ENCODE results near the gene MS4A7. TPM values are rescaled to one million over a fixed set of nuclear protein-coding genes. Genes with fewer than 3 reads are reported as not detected.
A peak's percentile ranks its signal among the peaks of the same experiment; 100 is the strongest.

MS4A7 gene, protein sequence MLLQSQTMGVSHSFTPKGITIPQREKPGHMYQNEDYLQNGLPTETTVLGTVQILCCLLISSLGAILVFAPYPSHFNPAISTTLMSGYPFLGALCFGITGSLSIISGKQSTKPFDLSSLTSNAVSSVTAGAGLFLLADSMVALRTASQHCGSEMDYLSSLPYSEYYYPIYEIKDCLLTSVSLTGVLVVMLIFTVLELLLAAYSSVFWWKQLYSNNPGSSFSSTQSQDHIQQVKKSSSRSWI
- total RNA-seq: 1 to 10 TPM in 1 of 8 experiments, under 1 TPM in 4, not detected in 3; 0.05 to 1.0 (median 0.24) TPM

DNA sequence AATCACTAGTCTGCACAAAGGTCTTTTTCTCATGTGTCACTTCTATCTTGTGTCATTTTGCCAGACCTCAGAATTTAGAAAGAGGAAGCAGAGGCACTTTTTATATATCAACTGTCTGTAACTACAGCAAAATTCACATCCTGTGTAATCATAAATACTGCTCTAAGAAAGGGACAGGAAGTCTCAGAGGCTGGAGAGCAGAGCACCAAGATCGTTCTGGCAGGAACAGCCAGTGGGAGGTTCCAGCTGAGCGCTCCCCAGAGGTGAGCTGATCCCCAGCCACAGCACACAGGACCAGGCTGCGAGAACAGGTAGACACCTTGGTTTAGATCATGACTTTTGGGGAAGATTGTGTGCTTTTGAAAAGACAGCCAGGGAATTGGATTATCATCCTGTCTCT, at the start of gene MS4A7:
TSS of gene MS4A7 (plus strand) at position 179 of the 400 bp plus-strand sequence. CDS start 4,610 bp downstream, outside the sequence.
- H3K4me1 ChIP-seq (replicated peaks in 1 of 2): no peaks in the 10 kb centered on the region
- in situ Hi-C loops (cut with MboI; ENCODE audit: low pct_unique_long_range_greater_than_20kb in 2 of 9, low sequenced_read_pairs in 9 of 9, unreplicated experiment in 9 of 9): no loop called here
- H3K27ac ChIP-seq: no peak within 1 kb of the TSS
- ATAC-seq (replicated peaks in 6 of 8): no peak
- WGBS, 10 experiments: 0 to 92% (median 20%) methylated on average over 1 to 2 of the region's 3 CpGs; no CpG with 5 or more reads in 1 of the 10 experiments
- no peak within 1 kb of the TSS for H3K4me3 ChIP-seq

DNA sequence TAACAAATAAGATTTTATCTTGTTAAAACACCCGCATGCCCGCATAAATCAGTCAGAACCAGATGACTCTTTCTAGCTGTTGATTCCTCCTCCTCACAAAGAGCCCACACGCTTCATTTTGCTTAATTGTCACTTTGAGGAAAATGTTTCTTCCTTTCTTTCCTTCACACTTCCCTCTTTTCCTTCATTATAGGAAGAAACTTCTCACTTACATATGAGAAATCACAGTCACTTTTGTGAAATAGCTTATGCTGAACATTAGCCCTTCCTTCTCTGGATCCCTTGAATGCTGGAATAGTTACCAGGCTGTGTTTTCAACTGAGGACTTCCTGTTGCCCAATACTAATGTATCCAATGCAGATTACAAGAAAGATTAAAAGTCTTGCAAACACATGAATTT, 45.5 kb upstream of the MS4A7 start:
- H3K4me1 ChIP-seq (replicated peaks in 1 of 2): no peaks in the 10 kb centered on the region
- H3K27ac ChIP-seq: no peak overlapping the region
- WGBS, 10 experiments: 0 to 96% (median 28%) methylated on average over 1 to 3 of the region's 3 CpGs
- no peak overlapping the region for H3K4me3 ChIP-seq
- in situ Hi-C loops (cut with MboI; ENCODE audit: low pct_unique_long_range_greater_than_20kb in 2 of 9, low sequenced_read_pairs in 9 of 9, unreplicated experiment in 9 of 9): no loop called here
- ATAC-seq (replicated peaks in 6 of 8): no peak

DNA sequence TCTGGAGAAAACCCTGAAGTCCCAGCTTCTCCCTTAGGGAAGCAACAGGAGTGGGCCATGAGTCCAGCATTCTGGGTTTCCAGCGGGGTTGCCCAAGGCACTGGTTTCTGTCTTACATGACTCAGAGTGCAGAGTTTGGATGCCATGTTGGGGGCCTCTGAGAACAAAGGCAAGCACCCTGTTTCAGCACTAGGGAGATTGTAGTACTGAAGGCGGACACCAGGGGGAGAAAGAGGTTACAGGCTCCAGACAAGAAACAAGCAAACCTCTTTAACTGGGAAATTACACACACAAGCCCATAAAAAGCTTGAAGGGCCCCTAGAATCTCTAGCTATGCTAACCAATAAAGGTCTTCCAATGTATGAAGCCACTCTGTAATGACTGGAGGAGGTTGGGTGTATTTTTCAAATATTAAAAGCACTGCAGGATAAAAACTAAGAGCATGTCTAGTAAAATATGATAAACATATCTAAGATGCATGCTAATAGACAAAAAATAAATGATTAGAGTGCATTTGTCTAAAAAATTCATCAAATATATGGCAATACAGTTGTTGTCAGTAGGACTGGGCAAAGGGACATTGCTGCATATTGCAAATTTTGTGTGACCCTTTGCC, 44.2 kb upstream of the MS4A7 start:
- in situ Hi-C loops (cut with MboI; ENCODE audit: low pct_unique_long_range_greater_than_20kb in 2 of 9, low sequenced_read_pairs in 9 of 9, unreplicated experiment in 9 of 9): no loop called here
- peak in 4 of 8 experiments; percentile 22 to 87 (median 78) for ATAC-seq (replicated peaks in 6 of 8)
- WGBS, 10 experiments: 0 to 51% (median 0%) methylated on average over 1 to 2 of the region's 2 CpGs; no CpG with 5 or more reads in 2 of the 10 experiments
- no peak overlapping the region for H3K4me3 ChIP-seq
- H3K27ac ChIP-seq: no peak overlapping the region
- no peaks in the 10 kb centered on the region for H3K4me1 ChIP-seq (replicated peaks in 1 of 2)

DNA sequence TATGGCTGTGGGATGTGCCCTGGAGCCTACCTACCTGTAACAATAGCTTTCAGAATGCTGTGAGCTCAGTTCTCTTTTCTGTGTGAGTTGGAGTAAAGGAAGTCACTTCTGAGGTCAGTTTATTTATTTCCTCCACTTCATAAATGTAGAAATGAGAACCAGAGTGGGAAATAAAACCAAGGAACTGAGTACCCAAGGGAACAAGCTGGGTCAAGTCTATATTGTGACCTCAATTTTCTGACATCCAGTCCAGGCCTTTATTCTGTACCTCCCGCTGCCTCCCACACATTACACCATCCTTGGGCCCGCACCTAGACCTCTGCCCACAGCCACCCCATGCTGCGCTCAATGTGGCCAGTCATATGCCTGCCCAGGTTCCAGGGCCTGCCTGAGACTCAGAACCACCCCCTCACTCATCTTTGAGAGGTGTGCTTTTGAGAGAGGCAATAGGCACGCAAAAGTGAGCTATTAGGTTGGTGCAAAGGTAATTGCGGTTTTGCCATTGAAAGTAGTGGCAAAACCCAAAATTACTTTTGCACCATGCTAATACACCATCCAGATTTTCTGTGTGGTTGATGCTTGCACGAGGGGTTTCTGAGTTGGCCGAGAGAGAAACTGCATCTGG, 41.5 kb upstream of the MS4A7 start:
- in situ Hi-C loops (cut with MboI; ENCODE audit: low pct_unique_long_range_greater_than_20kb in 2 of 9, low sequenced_read_pairs in 9 of 9, unreplicated experiment in 9 of 9): no loop called here
- H3K4me3 ChIP-seq: no peak overlapping the region
- H3K27ac ChIP-seq: no peak overlapping the region
- WGBS, 10 experiments: 13 to 94% (median 48%) methylated on average over 1 to 7 of the region's 7 CpGs; no CpG with 5 or more reads in 1 of the 10 experiments
- ATAC-seq (replicated peaks in 6 of 8): no peak
- H3K4me1 ChIP-seq (replicated peaks in 1 of 2): no peaks in the 10 kb centered on the region

DNA sequence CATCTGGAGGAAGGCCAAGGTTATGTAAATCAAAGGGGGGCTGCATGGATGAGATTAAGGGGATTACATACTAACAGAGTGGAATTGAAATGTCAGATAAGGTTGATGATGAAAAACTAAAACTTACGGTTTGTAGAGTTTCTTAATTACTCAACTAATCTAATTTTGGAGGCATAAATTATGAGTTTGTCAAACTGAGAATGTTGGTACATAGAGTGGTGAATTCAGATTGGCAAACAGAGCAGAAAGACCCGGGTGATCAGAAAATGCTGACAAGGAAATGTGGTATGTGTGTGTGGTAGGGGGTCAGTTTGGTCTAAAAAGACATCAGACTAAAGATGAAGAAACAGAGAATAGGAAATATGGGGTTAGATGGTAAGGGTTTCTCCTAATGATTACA, 40.3 kb upstream of the MS4A7 start:
- no peak overlapping the region for H3K4me3 ChIP-seq
- H3K4me1 ChIP-seq (replicated peaks in 1 of 2): no peaks in the 10 kb centered on the region
- 0 to 100% (median 26%) methylated on average over 2 of the region's 2 CpGs; no CpG with 5 or more reads in 3 of the 10 experiments for WGBS, 10 experiments
- no peak overlapping the region for H3K27ac ChIP-seq
- ATAC-seq (replicated peaks in 6 of 8): no peak
- in situ Hi-C loops (cut with MboI; ENCODE audit: low pct_unique_long_range_greater_than_20kb in 2 of 9, low sequenced_read_pairs in 9 of 9, unreplicated experiment in 9 of 9): no loop called here

DNA sequence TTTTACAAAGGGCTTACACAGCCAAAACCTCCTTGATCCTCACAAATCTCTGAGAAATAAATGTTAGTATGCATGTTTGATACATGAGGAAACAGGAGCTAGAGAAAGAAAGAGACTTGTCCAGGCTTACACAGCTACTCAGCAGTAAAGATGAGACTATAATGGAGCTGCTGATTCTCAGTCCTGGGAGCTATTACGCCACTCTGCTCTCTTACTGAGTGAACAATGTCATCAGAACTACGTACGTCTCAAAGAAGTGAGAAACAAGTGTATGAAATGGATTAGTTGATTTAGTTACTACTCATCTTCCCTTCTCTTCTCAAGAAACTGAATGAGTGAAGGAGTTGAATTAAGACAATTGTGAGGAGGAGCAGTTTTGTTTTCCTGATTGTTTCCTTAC, 39.0 kb upstream of the MS4A7 start:
- ATAC-seq (replicated peaks in 6 of 8): no peak
- 0 to 80% (median 30%) methylated on average over 1 to 3 of the region's 3 CpGs; no CpG with 5 or more reads in 2 of the 10 experiments for WGBS, 10 experiments
- in situ Hi-C loops (cut with MboI; ENCODE audit: low pct_unique_long_range_greater_than_20kb in 2 of 9, low sequenced_read_pairs in 9 of 9, unreplicated experiment in 9 of 9): no loop called here
- no peak overlapping the region for H3K4me3 ChIP-seq
- no peak overlapping the region for H3K27ac ChIP-seq
- no peaks in the 10 kb centered on the region for H3K4me1 ChIP-seq (replicated peaks in 1 of 2)

DNA sequence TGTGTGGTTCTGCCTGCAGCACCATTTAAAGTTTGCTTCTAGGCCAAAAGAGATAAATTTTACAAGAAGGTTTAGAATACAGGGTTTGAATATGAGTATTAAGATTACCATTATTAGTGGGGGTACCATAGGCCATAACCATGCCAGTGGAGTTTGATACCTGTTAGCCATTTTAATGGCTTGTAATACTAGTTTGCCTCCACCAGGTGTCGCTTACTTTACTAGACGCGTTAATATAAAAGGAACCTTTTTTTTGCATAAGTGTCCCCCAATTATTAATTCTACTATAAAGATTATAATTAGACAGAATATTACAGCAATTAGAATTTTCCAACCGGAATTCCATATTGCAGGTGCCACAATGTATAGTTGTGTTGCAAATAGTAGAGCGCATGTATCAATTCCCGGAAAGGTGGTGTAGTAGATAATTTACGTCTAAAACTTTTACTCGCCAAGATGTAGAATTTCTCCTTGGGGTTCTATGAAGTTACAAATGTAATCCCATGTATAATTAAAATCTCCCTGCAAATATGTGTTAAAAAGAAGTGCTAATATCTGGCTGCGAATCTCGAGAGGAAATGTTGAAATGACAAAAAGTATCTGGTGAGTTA, 35.1 kb upstream of the MS4A7 start:
- no peak for ATAC-seq (replicated peaks in 6 of 8)
- H3K4me3 ChIP-seq: no peak overlapping the region
- H3K27ac ChIP-seq: no peak overlapping the region
- H3K4me1 ChIP-seq (replicated peaks in 1 of 2): no peaks in the 10 kb centered on the region
- in situ Hi-C loops (cut with MboI; ENCODE audit: low pct_unique_long_range_greater_than_20kb in 2 of 9, low sequenced_read_pairs in 9 of 9, unreplicated experiment in 9 of 9): no loop called here
- WGBS, 10 experiments: 25 to 100% (median 75%) methylated on average over 3 to 10 of the region's 10 CpGs; no CpG with 5 or more reads in 1 of the 10 experiments

DNA sequence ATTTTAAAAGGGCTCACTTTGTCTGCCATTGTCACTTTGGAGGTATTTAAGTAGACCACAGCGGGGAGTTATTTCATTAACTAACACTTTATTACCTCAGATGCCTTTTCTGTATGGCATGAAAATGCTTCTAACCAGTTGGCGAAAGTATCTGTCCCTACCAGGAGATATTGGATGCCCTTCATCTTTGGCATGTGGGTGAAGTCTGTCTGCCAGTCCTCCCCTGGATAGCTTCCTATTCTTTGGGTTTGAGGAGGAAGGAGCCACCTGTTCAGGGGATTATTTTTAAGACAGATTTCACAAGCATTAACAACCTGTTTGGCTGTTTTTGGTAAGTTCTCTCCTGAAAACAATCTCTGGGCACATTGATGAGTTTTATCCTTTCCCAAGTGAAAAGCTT, 34.2 kb upstream of the MS4A7 start:
- no peaks in the 10 kb centered on the region for H3K4me1 ChIP-seq (replicated peaks in 1 of 2)
- WGBS, 10 experiments: 57 to 100% (median 72%) methylated on average over 1 to 2 of the region's 2 CpGs; no CpG with 5 or more reads in 4 of the 10 experiments
- H3K4me3 ChIP-seq: no peak overlapping the region
- H3K27ac ChIP-seq: no peak overlapping the region
- no peak for ATAC-seq (replicated peaks in 6 of 8)
- in situ Hi-C loops (cut with MboI; ENCODE audit: low pct_unique_long_range_greater_than_20kb in 2 of 9, low sequenced_read_pairs in 9 of 9, unreplicated experiment in 9 of 9): no loop called here

DNA sequence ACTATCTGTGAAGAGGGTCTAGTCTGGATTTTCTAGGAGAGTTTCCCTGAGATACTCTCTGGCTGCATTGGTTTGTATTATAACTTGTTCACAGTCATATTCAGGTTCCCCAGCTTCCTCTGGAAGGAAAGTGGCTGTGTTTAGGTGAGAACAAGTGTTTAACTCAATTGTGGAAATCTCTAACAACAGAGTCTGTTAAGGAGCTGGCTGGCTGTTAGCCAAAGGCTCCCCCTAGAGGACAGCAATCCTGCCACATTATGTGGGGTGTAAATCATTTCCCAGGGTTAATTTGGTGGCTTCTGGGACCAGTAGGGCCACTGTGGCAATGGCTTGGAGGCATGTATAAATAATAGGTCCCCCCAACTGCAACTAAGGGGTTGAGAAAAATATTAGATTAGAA, 32.8 kb upstream of the MS4A7 start:
- peak in 3 of 8 experiments; percentile 15 to 30 (median 19) for ATAC-seq (replicated peaks in 6 of 8)
- H3K4me1 ChIP-seq (replicated peaks in 1 of 2): no peaks in the 10 kb centered on the region
- in situ Hi-C loops (cut with MboI; ENCODE audit: low pct_unique_long_range_greater_than_20kb in 2 of 9, low sequenced_read_pairs in 9 of 9, unreplicated experiment in 9 of 9): no loop called here
- no peak overlapping the region for H3K4me3 ChIP-seq
- no peak overlapping the region for H3K27ac ChIP-seq

DNA sequence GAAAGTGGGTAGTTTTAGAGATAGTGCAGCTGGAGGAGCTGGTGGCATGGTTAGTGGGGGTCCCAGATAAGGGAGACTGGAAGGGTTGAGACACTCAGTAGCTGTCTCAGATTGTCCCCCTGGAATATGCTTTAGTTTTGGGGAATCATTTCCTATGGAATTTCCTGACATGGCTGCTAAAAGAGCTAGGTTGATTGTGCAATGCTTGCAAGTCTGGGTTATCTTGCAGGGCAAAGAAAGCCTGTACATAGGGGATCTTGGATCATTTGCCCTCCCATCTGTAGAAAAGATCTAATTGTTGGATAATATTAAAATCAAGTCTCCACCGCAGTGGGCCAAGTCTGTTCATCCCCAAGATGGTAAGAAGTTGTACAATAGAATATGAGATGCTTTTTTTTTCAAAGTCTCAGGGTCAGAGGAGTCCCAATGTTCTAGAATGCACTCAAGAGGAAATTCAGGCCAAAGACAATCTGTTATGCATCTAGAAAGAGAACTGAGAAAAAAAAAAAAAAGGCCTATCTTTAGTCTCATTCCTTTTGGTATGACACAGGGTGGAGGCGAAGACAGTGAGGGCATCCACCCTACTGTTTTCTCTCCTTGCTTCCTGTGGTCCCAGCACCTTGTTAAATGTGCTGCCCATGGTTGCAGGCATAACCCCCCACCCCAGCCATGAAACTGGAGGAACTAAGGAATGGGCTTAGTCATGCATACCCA, 31.1 kb upstream of the MS4A7 start:
- H3K27ac ChIP-seq: no peak overlapping the region
- H3K4me1 ChIP-seq (replicated peaks in 1 of 2): no peaks in the 10 kb centered on the region
- no peak overlapping the region for H3K4me3 ChIP-seq
- WGBS, 10 experiments: 27 to 100% (median 69%) methylated on average over 1 to 2 of the region's 2 CpGs; no CpG with 5 or more reads in 1 of the 10 experiments
- no peak for ATAC-seq (replicated peaks in 6 of 8)
- in situ Hi-C loops (cut with MboI; ENCODE audit: low pct_unique_long_range_greater_than_20kb in 2 of 9, low sequenced_read_pairs in 9 of 9, unreplicated experiment in 9 of 9): no loop called here

DNA sequence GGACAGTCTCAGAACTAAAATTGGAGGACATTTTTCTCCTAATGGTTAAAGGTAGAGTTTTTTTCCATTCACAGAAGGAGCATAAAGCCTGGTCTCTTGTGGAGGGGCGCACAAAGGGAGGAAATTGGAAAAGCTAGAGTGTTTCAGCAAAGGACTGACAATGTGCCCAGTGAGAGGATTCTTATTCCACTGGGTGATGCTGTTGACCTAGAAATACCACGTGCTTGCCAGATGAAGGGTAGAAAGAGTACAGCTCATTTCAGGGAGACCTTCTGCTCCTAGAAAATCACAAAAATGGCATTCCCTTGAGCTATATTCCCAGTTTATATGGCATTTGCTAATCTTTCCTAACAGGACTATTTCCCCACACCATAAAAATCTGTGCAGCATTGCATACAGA, 30.2 kb upstream of the MS4A7 start:
- in situ Hi-C loops (cut with MboI; ENCODE audit: low pct_unique_long_range_greater_than_20kb in 2 of 9, low sequenced_read_pairs in 9 of 9, unreplicated experiment in 9 of 9): no loop called here

DNA sequence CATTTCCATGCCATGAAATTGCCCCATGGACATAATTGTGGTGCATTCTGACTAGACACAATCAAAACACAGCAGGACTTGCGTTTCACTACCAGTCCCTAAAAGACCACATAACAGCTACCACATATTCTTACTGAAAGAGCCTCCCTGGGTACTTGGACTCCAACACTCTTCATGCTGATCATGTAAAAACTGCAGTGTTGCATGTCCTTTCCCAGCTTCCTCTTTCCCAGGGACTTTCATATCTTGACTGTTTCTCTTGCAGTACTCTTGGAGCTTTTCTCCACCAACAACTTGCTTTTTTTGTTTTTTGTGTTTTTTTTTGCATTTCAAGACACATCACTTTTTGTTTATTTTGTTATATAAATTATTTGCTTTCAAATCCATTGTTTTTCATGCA, 28.3 kb upstream of the MS4A7 start:
- WGBS, 10 experiments: 0 to 100% (median 60%) methylated on average over 1 of the region's 1 CpG; no CpG with 5 or more reads in 1 of the 10 experiments
- Histone ChIP-seq H3K4me3 (no peak overlapping the region), H3K4me1 (replicated peaks in 1 of 2) (no peaks in the 10 kb centered on the region), H3K27ac (no peak overlapping the region)
- no peak for ATAC-seq (replicated peaks in 6 of 8)
- in situ Hi-C loops (cut with MboI; ENCODE audit: low pct_unique_long_range_greater_than_20kb in 2 of 9, low sequenced_read_pairs in 9 of 9, unreplicated experiment in 9 of 9): loop anchor here in 4 of 9 experiments (25.0 kb wide), 1 partner anchor 262 kb away; no protein-coding TSS in a partner anchor

More for the DNA sequence above, 30.2 kb upstream of the MS4A7 start:
- Histone ChIP-seq H3K4me1 (replicated peaks in 1 of 2) (no peaks in the 10 kb centered on the region), H3K27ac (no peak overlapping the region), H3K4me3 (no peak overlapping the region)
- 17 to 100% (median 76%) methylated on average over 1 to 2 of the region's 2 CpGs; no CpG with 5 or more reads in 3 of the 10 experiments for WGBS, 10 experiments
- ATAC-seq (replicated peaks in 6 of 8): peak in 2 of 8 experiments; percentile 44 to 56

Measured in motor neuron (in vitro differentiated cells).